ENCODE results near the gene CPSF4L. TPM values are rescaled to one million over a fixed set of nuclear protein-coding genes. Genes with fewer than 3 reads are reported as not detected.

Gene CPSF4L
- total RNA-seq, 1 experiment from 2014 or later, result not detected

GRCh38 chr17:73203135-73203787, 58.4 kb downstream of the CPSF4L start:
- DNase-seq, result peak; percentile 19
- Histone ChIP-seq H3K9me3 (no peaks in the 10 kb centered on the region), H3K4me3 (no peak overlapping the region), H3K36me3 (peaks cover 93% of the 10 kb centered on the region), H3K27me3 (no peaks in the 10 kb centered on the region)

DNA sequence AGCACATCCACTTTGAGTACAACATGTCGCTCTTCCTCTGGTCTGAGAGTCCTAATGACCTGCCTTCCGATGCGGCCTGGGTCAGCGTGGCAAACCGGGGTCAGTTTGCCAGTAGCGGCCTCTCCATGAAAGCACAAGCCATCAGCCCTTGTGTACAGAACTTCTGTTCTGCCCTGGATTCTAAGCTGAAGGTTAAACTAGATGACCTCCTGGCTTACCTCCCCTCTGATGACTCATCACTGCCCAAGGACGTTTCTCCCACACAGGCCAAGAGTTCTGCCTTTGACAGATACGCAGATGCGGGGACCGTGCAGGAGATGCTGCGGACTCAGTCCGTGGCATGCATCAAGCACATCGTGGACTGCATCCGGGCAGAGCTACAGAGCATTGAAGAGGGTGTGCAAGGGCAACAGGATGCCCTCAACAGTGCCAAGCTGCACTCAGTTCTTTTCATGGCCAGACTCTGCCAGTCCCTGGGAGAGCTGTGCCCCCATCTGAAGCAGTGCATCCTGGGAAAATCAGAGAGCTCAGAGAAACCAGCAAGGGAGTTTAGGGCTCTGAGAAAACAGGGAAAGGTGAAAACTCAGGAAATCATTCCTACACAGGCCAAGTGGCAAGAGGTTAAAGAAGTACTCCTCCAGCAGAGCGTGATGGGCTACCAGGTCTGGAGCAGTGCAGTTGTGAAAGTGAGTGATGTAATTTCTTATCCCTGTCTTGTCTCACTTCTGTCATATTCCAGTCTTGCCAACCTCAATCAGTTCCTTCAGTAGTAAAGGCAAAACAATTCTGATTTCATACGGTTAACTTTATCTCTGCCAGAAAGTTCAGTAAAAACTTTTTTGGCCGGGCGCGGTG, 60.2 kb downstream of the CPSF4L start:
- no peak for DNase-seq
- Histone ChIP-seq H3K36me3 (peaks cover 96% of the 10 kb centered on the region), H3K27me3 (no peaks in the 10 kb centered on the region)

DNA sequence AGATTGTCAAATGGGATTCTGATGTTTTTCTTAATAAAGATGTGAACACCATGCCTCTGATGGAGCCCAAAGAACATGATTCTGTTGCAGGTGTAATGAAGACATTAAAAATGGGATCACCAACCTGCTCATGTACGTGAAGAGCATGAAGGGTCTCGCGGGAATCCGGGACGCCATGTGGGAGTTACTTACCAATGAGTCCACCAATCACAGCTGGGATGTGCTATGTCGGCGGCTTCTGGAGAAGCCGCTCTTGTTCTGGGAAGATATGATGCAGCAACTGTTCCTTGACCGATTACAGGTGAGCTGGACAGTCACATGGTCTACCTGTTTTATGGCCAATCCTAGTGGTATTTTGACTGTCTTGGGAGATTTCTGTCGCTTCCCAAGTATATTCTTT, 61.2 kb downstream of the CPSF4L start:
- Histone ChIP-seq H3K4me3 (no peak overlapping the region), H3K27me3 (no peaks in the 10 kb centered on the region), H3K9me3 (no peaks in the 10 kb centered on the region), H3K36me3 (peaks cover 91% of the 10 kb centered on the region)
- no peak for DNase-seq

More for the DNA sequence above, 60.2 kb downstream of the CPSF4L start:
- Histone ChIP-seq H3K4me3 (no peak overlapping the region), H3K9me3 (no peaks in the 10 kb centered on the region)

DNA sequence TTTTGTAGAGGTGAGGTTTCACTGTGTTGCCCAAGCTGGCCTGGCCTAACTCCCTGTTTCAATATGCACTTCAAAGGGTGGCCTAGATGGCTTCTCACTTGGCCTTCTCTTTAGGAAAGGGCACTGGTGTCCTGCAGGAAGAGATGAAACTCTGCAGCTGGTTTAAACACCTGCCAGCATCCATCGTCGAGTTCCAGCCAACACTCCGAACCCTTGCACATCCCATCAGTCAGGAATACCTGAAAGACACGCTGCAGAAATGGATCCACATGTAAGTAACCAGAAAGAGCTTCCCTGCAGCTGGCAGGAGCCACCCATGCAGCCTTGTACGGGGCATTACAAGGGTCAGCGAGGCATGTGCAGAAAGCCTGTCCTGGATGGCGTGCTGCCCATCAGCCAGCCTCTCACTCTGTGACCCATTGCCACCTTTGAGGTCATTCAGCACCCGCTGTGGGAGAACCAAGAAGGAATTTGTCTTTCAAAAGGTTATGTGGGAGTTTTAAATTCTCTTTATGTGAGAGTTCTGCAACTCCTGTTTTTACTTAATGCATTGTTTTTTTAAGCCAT, 61.8 kb downstream of the CPSF4L start:
- H3K4me3 ChIP-seq, result no peak overlapping the region
- DNase-seq, result no peak
- peaks cover 88% of the 10 kb centered on the region for H3K36me3 ChIP-seq
- H3K27me3 ChIP-seq, result no peaks in the 10 kb centered on the region
- no peaks in the 10 kb centered on the region for H3K9me3 ChIP-seq

DNA sequence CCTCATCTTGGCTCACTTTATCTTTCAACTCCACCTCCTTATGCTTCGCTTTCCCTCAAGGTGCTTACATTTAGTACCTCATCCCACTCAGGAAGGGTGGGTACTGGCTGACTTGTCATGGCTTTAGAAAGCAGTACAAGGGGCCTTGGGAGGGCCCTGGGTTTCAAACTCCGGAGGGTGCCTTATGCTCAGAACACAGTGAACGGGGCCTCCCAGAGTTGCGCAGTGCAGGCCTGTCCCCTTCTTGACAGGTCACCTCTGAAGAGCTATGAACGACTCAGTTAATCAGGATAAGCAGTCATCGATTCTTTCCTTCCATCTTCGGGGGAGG, 62.8 kb downstream of the CPSF4L start:
- Histone ChIP-seq H3K4me3 (no peak overlapping the region), H3K9me3 (no peaks in the 10 kb centered on the region), H3K27me3 (no peaks in the 10 kb centered on the region), H3K36me3 (peaks cover 86% of the 10 kb centered on the region)
- no peak for DNase-seq

Other genes starting within 250 kb of the CPSF4L start
- 9.4 and 13.7 TPM in 2 replicates for gene SLC39A11, start 169.2 kb downstream of the CPSF4L start, total RNA-seq (2014; rRNA removed; shearing (Covaris generic); ENCODE audit: low replicate concordance)
- gene SSTR2, start 96.9 kb downstream of the CPSF4L start, total RNA-seq (2014; rRNA removed; shearing (Covaris generic); ENCODE audit: low replicate concordance), result not detected in 2 replicates
- 9.9 and 25.5 TPM in 2 replicates for gene COG1, start 68.8 kb downstream of the CPSF4L start, total RNA-seq (2014; rRNA removed; shearing (Covaris generic); ENCODE audit: low replicate concordance)
- gene CDC42EP4, start 50.1 kb upstream of the CPSF4L start, total RNA-seq (2014; rRNA removed; shearing (Covaris generic); ENCODE audit: low replicate concordance), result 37.7 and 52.4 TPM in 2 replicates

Measured in MG63 (cell line).